GM19043 (cell line): ENCODE data around the gene SIDT1.

Experiments used
- ATAC-seq: cut with Tn5 transposase; IDR thresholded peaks from one replicate; pipeline ENCODE4 v1.9.1; 2021; ENCODE audit warnings: low read depth; ENCODE audit not compliant: unreplicated experiment

SIDT1 gene

GRCh38 chr3:113668015-113668414 is 135.7 kb downstream of the SIDT1 start:
- ATAC-seq = no peak

- ATAC-seq = no peak
Measured at GRCh38 chr3:113673593-113673992, 141.2 kb downstream of the SIDT1 start.

- no peak for ATAC-seq
Measured at GRCh38 chr3:113676261-113676660, 143.9 kb downstream of the SIDT1 start.

DNA sequence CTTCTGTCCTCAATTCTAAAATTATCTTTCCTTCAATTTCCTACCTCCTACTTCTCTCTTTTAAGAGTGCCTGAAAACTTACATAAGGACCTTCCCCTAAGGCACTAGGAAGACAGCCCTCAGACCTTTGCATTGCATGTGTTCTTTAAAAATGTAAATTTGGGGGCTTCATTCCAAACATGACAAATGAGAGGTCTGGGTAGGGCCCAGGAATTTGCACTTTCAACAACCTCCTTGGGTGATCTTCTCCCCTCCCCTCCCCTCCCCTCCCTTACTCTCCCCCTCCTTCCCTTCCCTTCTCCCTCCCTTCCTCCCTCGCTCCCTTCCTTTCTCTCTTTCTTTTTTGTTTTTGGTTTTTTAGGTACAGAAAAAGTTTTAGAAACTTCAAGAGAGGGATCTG is 145.4 kb downstream of the SIDT1 start:
- ATAC-seq = no peak

GRCh38 chr3:113678773-113679172 is 146.4 kb downstream of the SIDT1 start:
- ATAC-seq = no peak
